HFF-Myc (cell line): ENCODE results near the gene HSD17B8.

Experiments used
- DNase-seq: peaks from one replicate; pipeline ENCODE4 v3.0.0-alpha.2; 2011; ENCODE audit warnings: low read depth; ENCODE audit errors: extremely low read depth
- H3K4me3 ChIP-seq: replicated peaks from 2 replicates; pipeline ENCODE4 v1.5.1; 2011; ENCODE audit warnings: low read depth, mild to moderate bottlenecking, control low read depth, low read length
- CTCF ChIP-seq: IDR thresholded peaks from 2 replicates; pipeline ENCODE4 v1.5.1; 2012; ENCODE audit warnings: mild to moderate bottlenecking, low read depth, low read length, control low read depth; ENCODE audit errors: missing control alignments

The HSD17B8 gene

GRCh38 chr6:33204415-33205190, at the start of gene HSD17B8:
Gene HSD17B8, plus strand, starts transcription at chr6:33204655. Its CDS starts 14 bp downstream, at chr6:33204669.
- H3K4me3 ChIP-seq, result peak within 1 kb of the TSS; percentile 59
- DNase-seq, result peak; percentile 65
- TF ChIP-seq CTCF, result no peak

GRCh38 chr6:33156561-33156960, 47.9 kb upstream of the HSD17B8 start:
- no peak for DNase-seq
- TF ChIP-seq CTCF, result no peak
- H3K4me3 ChIP-seq, result no peak overlapping the region

- no peak for DNase-seq
Measured at GRCh38 chr6:33156964-33157363, 47.5 kb upstream of the HSD17B8 start.

GRCh38 chr6:33160096-33160495, 44.4 kb upstream of the HSD17B8 start:
- no peak for TF ChIP-seq CTCF
- no peak for DNase-seq
- H3K4me3 ChIP-seq, result no peak overlapping the region

More at GRCh38 chr6:33156964-33157363, 47.5 kb upstream of the HSD17B8 start:
- no peak overlapping the region for H3K4me3 ChIP-seq
- no peak for TF ChIP-seq CTCF

- no peak for TF ChIP-seq CTCF
- H3K4me3 ChIP-seq, result no peak overlapping the region
- peak; percentile 33 for DNase-seq
Measured at GRCh38 chr6:33160728-33161344, 43.6 kb upstream of the HSD17B8 start.

GRCh38 chr6:33161354-33162331, 42.8 kb upstream of the HSD17B8 start:
- peak; percentile 20 for DNase-seq
- peak overlapping the region; percentile 39 for H3K4me3 ChIP-seq
- peak; percentile 93 for TF ChIP-seq CTCF
